ENCODE measurements around the gene TRIM32.
"Not testable (repeated sequence)": the region's sequence is repeated elsewhere in the genome, so short reads cannot be mapped to it uniquely, and the experiment has no call there.

Gene TRIM32

GRCh38 chr9:116683535-116683934 is 3.6 kb upstream of the TRIM32 start:
- DNase-seq: no peak

- DNase-seq: no peak
These were observed 1.9 kb upstream of the TRIM32 start for GRCh38 chr9:116685166-116685565.

GRCh38 chr9:116686135-116686534 is 970 bp upstream of the TRIM32 start:
- no peak for DNase-seq

GRCh38 chr9:116686693-116687073 is 422 bp upstream of the TRIM32 start:
- no peak for DNase-seq

GRCh38 chr9:116687754-116688135 is 640 bp downstream of the TRIM32 start:
- no peak for DNase-seq

GRCh38 chr9:116688806-116689485 is 1.8 kb downstream of the TRIM32 start:
- no peak for DNase-seq

GRCh38 chr9:116689486-116690032 is 2.5 kb downstream of the TRIM32 start:
- DNase-seq: no peak

- DNase-seq: not testable (repeated sequence)
These were observed 3.7 kb downstream of the TRIM32 start for GRCh38 chr9:116690805-116691204.

- DNase-seq: no peak
These were observed 4.5 kb downstream of the TRIM32 start for GRCh38 chr9:116691607-116692006.

- DNase-seq: no peak
These were observed 5.5 kb downstream of the TRIM32 start for GRCh38 chr9:116692616-116693015.

- no peak for DNase-seq
These were observed 6.2 kb downstream of the TRIM32 start for GRCh38 chr9:116693233-116693731.

GRCh38 chr9:116694785-116695291 is 7.7 kb downstream of the TRIM32 start:
- no peak for DNase-seq

GRCh38 chr9:116695438-116695837 is 8.3 kb downstream of the TRIM32 start:
- DNase-seq: no peak

GRCh38 chr9:116697362-116697761 is 10.3 kb downstream of the TRIM32 start:
- no peak for DNase-seq

GRCh38 chr9:116697887-116698286 is 10.8 kb downstream of the TRIM32 start:
- DNase-seq: no peak

GRCh38 chr9:116700279-116700678 is 13.2 kb downstream of the TRIM32 start:
- DNase-seq: no peak

GRCh38 chr9:116700882-116701865 is 14.1 kb downstream of the TRIM32 start:
- DNase-seq: no peak

GRCh38 chr9:116701940-116702642 is 15.0 kb downstream of the TRIM32 start:
- no peak for DNase-seq

- no peak for DNase-seq
These were observed 16.5 kb downstream of the TRIM32 start for GRCh38 chr9:116703634-116704033.

- no peak for DNase-seq
These were observed 17.4 kb downstream of the TRIM32 start for GRCh38 chr9:116704470-116704869.

GRCh38 chr9:116705531-116705930 is 18.4 kb downstream of the TRIM32 start:
- no peak for DNase-seq

Data from NCI-H446 treated with DMSO at 0.1 percent for 48 hours (cell line).